Fibroblast of lung (primary cell): ENCODE measurements around the gene C1orf52.
"Not testable (repeated sequence)": the region's sequence is repeated elsewhere in the genome, so short reads cannot be mapped to it uniquely, and the experiment has no call there.

Source experiments
- CTCF ChIP-seq, 2 donors: IDR thresholded peaks in 1 of 2; conservative IDR thresholded peaks in 1 of 2; 1 replicate in 1 of 2; 2 replicates in 1 of 2; pipeline ENCODE4 v1.5.1; 2011 to 2012; ENCODE audit warnings: low read length in 2 of 2, control low read depth in 1 of 2, inconsistent platforms in 1 of 2, low read depth in 1 of 2, mild to moderate bottlenecking in 1 of 2
- EZH2 ChIP-seq: IDR thresholded peaks from 2 replicates; pipeline ENCODE4 v1.5.1; 2012; ENCODE audit warnings: low read length, control low read depth, mild to moderate bottlenecking; ENCODE audit errors: missing control alignments

DNA sequence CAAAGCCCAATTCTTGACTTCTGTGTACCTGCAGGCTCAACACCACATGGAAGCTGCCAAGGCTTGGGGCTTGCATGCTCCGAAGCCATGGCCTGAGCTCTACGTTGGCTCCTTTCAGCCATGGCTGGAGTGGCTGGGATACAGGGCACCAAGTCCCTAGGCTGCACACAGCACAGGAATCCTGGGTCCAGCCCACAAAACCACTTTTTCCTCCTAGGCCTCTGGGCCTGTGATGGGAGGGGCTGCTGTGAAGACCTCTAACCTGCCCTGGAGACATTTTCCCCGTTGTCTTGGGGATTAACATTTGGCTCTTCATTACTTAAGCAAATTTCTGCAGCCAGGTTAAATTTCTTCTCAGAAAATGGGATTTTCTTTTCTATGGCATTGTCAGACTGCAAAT lies 10.4 kb downstream of the C1orf52 start:
- TF ChIP-seq CTCF (conservative IDR thresholded peaks at IDR 0.05 in 1 of 2, IDR thresholded peaks at IDR 0.05 in 1 of 2; ENCODE audit: low read depth in 1 of 2, low read length in 2 of 2); EZH2: not testable (repeated sequence)
